Upper lobe of left lung (tissue), 6 donors: ENCODE data around the gene RAB38. TPM values are rescaled to one million over a fixed set of nuclear protein-coding genes. Genes with fewer than 3 reads are reported as not detected.

ENCODE experiments used
- ATAC-seq, 2 donors: fragments of 200-7000 bp; cut with Tn5 transposase; one replicate each; pipeline ENCODE4 v1.9.1; 2022; ENCODE audit warnings: mild to moderate bottlenecking in 2 of 2, moderate library complexity in 2 of 2; ENCODE audit not compliant: low FRiP score in 2 of 2
- DNase-seq, 2 donors: peaks; one replicate each; pipeline ENCODE4 v3.0.0-alpha.2; 2019 to 2020
- H3K27ac ChIP-seq, 4 donors: fragments of 200-600 bp; sonication (generic); one replicate each; pipeline ENCODE4 v1.5.1; 2016 to 2019
- H3K27me3 ChIP-seq, 4 donors: fragments of 200-600 bp; sonication (generic); one replicate each; pipeline ENCODE4 v1.5.1; 2017 to 2019
- H3K36me3 ChIP-seq, 4 donors: fragments of 200-600 bp; sonication (generic); one replicate each; pipeline ENCODE4 v1.5.1; 2016 to 2019
- H3K4me1 ChIP-seq, 4 donors: fragments of 200-600 bp; sonication (generic); one replicate each; pipeline ENCODE4 v1.5.1; 2018 to 2019
- H3K4me3 ChIP-seq, 4 donors: fragments of 200-600 bp; sonication (generic); one replicate each; pipeline ENCODE4 v1.5.1; 2017 to 2019; ENCODE audit warnings: mild to moderate bottlenecking in 2 of 4, moderate library complexity in 1 of 4
- H3K9me3 ChIP-seq, 4 donors: fragments of 200-600 bp; sonication (generic); one replicate each; pipeline ENCODE4 v1.5.1; 2018 to 2019
- EP300 ChIP-seq, 4 donors: sonication (generic); formaldehyde crosslinking; IDR thresholded peaks; one replicate each; pipeline ENCODE4 v1.5.1; 2017; ENCODE audit warnings: antibody characterized with exemption in 4 of 4, control low read depth in 2 of 4
- POLR2A ChIP-seq, 4 donors: fragments of 450-650 bp; IDR thresholded peaks; one replicate each; pipeline ENCODE4 v1.5.1; 2016 to 2017; ENCODE audit warnings: antibody characterized with exemption in 4 of 4, mild to moderate bottlenecking in 2 of 4
- POLR2AphosphoS5 ChIP-seq, 2 donors: sonication (generic); formaldehyde crosslinking; IDR thresholded peaks; one replicate each; pipeline ENCODE4 v1.5.1; 2017; ENCODE audit warnings: antibody characterized with exemption in 2 of 2
- WGBS, 2 donors: methylation state at CpG; one replicate each; pipeline ENCODE4 v1.1.5; 2017 to 2018; 5-methylcytosine and 5-hydroxymethylcytosine counted together
- small RNA-seq, 4 donors: library from RNA; depleted of rRNA; stranded (forward); fragments of <200 nt; gene quantifications; one replicate each; pipeline ENCODE3, GENCODE V24; 2016
- total RNA-seq, 6 donors: library from RNA; depleted of rRNA in 4 of 6; stranded (reverse); fragments of >200 nt in 4 of 6; gene quantifications; one replicate each; pipeline versions ENCODE4 v1.1.0 to v1.2.1, GENCODE V29; 2016 to 2021
- TF ChIP-seq, protein P1 (sequence below), 6 experiments: fragments of 450-650 bp in 4 of 6; fragments of 200-600 bp in 2 of 6; sonication (generic) in 2 of 6; IDR thresholded peaks; one replicate each; pipeline ENCODE4 v1.5.1; 2016 to 2019; ENCODE audit warnings: antibody characterized with exemption in 6 of 6
- donor health status: DM: no; HTN: no; CAD: no; lungs with moderate emphysema.
- donor health status: DM: no; HTN: yes; CAD: no; lungs with severe emphysema.

Gene RAB38
- total RNA-seq, 6 donors from 2014 or later: 6.3 to 10.6 (median 7.1) TPM; not detected in 1

- no peaks in the 10 kb centered on the region for H3K27me3 ChIP-seq
- ATAC-seq: no peak
- 91 to 94% methylated on average over 4 to 15 of the region's 27 CpGs for WGBS, 2 donors
- no peak overlapping the region for H3K27ac ChIP-seq
- TF ChIP-seq POLR2AphosphoS5 (IDR thresholded peaks at IDR 0.05): no peak
- no peak for TF ChIP-seq EP300 (IDR thresholded peaks at IDR 0.05)
- TF ChIP-seq POLR2A (IDR thresholded peaks at IDR 0.05): no peak
- TF ChIP-seq, protein P1, sequence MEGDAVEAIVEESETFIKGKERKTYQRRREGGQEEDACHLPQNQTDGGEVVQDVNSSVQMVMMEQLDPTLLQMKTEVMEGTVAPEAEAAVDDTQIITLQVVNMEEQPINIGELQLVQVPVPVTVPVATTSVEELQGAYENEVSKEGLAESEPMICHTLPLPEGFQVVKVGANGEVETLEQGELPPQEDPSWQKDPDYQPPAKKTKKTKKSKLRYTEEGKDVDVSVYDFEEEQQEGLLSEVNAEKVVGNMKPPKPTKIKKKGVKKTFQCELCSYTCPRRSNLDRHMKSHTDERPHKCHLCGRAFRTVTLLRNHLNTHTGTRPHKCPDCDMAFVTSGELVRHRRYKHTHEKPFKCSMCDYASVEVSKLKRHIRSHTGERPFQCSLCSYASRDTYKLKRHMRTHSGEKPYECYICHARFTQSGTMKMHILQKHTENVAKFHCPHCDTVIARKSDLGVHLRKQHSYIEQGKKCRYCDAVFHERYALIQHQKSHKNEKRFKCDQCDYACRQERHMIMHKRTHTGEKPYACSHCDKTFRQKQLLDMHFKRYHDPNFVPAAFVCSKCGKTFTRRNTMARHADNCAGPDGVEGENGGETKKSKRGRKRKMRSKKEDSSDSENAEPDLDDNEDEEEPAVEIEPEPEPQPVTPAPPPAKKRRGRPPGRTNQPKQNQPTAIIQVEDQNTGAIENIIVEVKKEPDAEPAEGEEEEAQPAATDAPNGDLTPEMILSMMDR (IDR thresholded peaks at IDR 0.05): no peak
- H3K36me3 ChIP-seq: no peaks in the 10 kb centered on the region
- H3K9me3 ChIP-seq: no peaks in the 10 kb centered on the region
- no peak overlapping the region for H3K4me3 ChIP-seq
- H3K4me1 ChIP-seq: no peaks in the 10 kb centered on the region
- DNase-seq: peak in 1 of 2 donors; percentile 67
Measured at GRCh38 chr11:88068848-88069554, 106.2 kb downstream of the RAB38 start.

- Histone ChIP-seq H3K27me3 (no peaks in the 10 kb centered on the region), H3K27ac (no peak overlapping the region), H3K9me3 (no peaks in the 10 kb centered on the region), H3K4me3 (no peak overlapping the region), H3K4me1 (no peaks in the 10 kb centered on the region), H3K36me3 (no peaks in the 10 kb centered on the region)
- DNase-seq (no peak), ATAC-seq (no peak)
- TF ChIP-seq POLR2A (IDR thresholded peaks at IDR 0.05): no peak
- no peak for TF ChIP-seq POLR2AphosphoS5 (IDR thresholded peaks at IDR 0.05)
- TF ChIP-seq EP300 (IDR thresholded peaks at IDR 0.05): no peak
- TF ChIP-seq, protein P1 (IDR thresholded peaks at IDR 0.05): no peak
- WGBS, 2 donors: 83 to 91% methylated on average over 2 of the region's 2 CpGs
Measured at GRCh38 chr11:88066090-88066489, 109.2 kb downstream of the RAB38 start.

- TF ChIP-seq, protein P1 (IDR thresholded peaks at IDR 0.05): no peak
- no peak for TF ChIP-seq EP300 (IDR thresholded peaks at IDR 0.05)
- TF ChIP-seq POLR2AphosphoS5 (IDR thresholded peaks at IDR 0.05): no peak
- TF ChIP-seq POLR2A (IDR thresholded peaks at IDR 0.05): no peak
- ATAC-seq (no peak), DNase-seq (no peak)
- Histone ChIP-seq H3K9me3 (no peaks in the 10 kb centered on the region), H3K27me3 (no peaks in the 10 kb centered on the region), H3K27ac (no peak overlapping the region), H3K4me3 (no peak overlapping the region), H3K36me3 (no peaks in the 10 kb centered on the region), H3K4me1 (no peaks in the 10 kb centered on the region)
- 78 to 94% methylated on average over 2 of the region's 2 CpGs for WGBS, 2 donors
Measured at GRCh38 chr11:88064097-88064705, 111.0 kb downstream of the RAB38 start.

Small RNA genes within 50 kb of the gene (small RNA-seq; reads per million reads assigned to genes)
- gene MIR3166: 0 reads per million in 4 donors
- gene RF00019: 0 reads per million in 4 donors

Other genes starting within 250 kb of the RAB38 start
- gene CTSC, start 162.3 kb upstream of the RAB38 start, total RNA-seq: 100 to 1,000 TPM in 5 of 6 donors, 10 to 100 TPM in 1; 74.4 to 370 (median 247) TPM